Right lobe of liver (tissue), 6 donors: ENCODE data around the gene ATG9B. TPM values are rescaled to one million over a fixed set of nuclear protein-coding genes. Genes with fewer than 3 reads are reported as not detected.
A peak's percentile ranks its signal among the peaks of the same experiment; 100 is the strongest.

ENCODE experiments used
- ATAC-seq, 4 donors: fragments of 200-7000 bp; cut with Tn5 transposase; one replicate each; pipeline ENCODE4 v1.9.1; 2020; ENCODE audit warnings: mild to moderate bottlenecking in 4 of 4, moderate library complexity in 4 of 4
- DNase-seq, 3 donors: peaks; one replicate each; pipeline ENCODE4 v3.0.0-alpha.2; 2020
- H3K27ac ChIP-seq, 3 donors: fragments of 200-600 bp; one replicate each; pipeline ENCODE4 v1.8.0; 2022
- H3K27me3 ChIP-seq, 2 donors: fragments of 200-600 bp; one replicate each; pipeline ENCODE4 v1.8.0; 2022
- H3K36me3 ChIP-seq, 4 donors: fragments of 200-600 bp; sonication (generic) in 1 of 4; one replicate each; pipeline versions ENCODE4 v1.5.1 to v1.8.0; 2017 to 2022; ENCODE audit warnings: control low read depth in 1 of 4
- H3K4me1 ChIP-seq, 4 donors: fragments of 200-600 bp; sonication (generic) in 1 of 4; one replicate each; pipeline versions ENCODE4 v1.5.1 to v1.8.0; 2017 to 2022; ENCODE audit warnings: control low read depth in 1 of 4
- H3K4me3 ChIP-seq, 3 donors: fragments of 200-600 bp; one replicate each; pipeline ENCODE4 v1.8.0; 2022
- H3K9me3 ChIP-seq, 4 donors: fragments of 200-600 bp; sonication (generic) in 1 of 4; one replicate each; pipeline versions ENCODE4 v1.5.1 to v1.8.0; 2017 to 2022; ENCODE audit warnings: control low read depth in 1 of 4
- CTCF ChIP-seq, 4 donors: fragments of 200-600 bp in 3 of 4; fragments of 450-650 bp in 1 of 4; IDR thresholded peaks; one replicate each; pipeline versions ENCODE4 v1.5.1 to v1.8.0; 2016 to 2022; ENCODE audit warnings: antibody characterized with exemption in 4 of 4, mild to moderate bottlenecking in 2 of 4
- POLR2A ChIP-seq: fragments of 450-650 bp; IDR thresholded peaks from one replicate; pipeline ENCODE4 v1.6.1; 2017; ENCODE audit warnings: antibody characterized with exemption, mild to moderate bottlenecking
- WGBS: methylation state at CpG from one replicate; pipeline ENCODE4 v1.1.6; 2018; ENCODE audit warnings: low coverage, low lambda C conversion rate; ENCODE audit not compliant: insufficient coverage; ENCODE audit errors: missing lambda C conversion rate; 5-methylcytosine and 5-hydroxymethylcytosine counted together
- intact Hi-C, 2 donors: fragments of 100-400 bp; cut with DNase I; formaldehyde crosslinking; loops; one replicate each; pipeline versions ENCODE4 v1.11.2 to v1.14.1; 2022
- long read RNA-seq: library from polyadenylated mRNA; unstranded; transcript quantifications from one replicate; pipeline ENCODE4 v2.0.0, GENCODE V29; 2019
- total RNA-seq, 6 experiments: library from RNA; depleted of rRNA in 2 of 6; stranded (reverse); fragments of >200 nt in 2 of 6; fragmentation: NEBNext Ultra II Directional in 3 of 6; extraction: Animal tissue kit (Norgen Biotek cat#: 25700) in 3 of 6; gene quantifications; one replicate each; pipeline versions ENCODE4 v1.1.0 to v1.2.4, GENCODE V29; 2016 to 2023
- donor health status: DM: no; HTN: yes; CAD: no.
- donor health status: DM: no; HTN: no; CAD: no.
- donor health status: DM: no; HTN: no; CAD: no.
- donor health status: DM: no; HTN: yes; CAD: no.
- donor health status: DM: no; HTN: yes; CAD: no.

ATG9B gene
- under 1 TPM in 1 of 6 experiments, not detected in 5; 0.40 TPM for total RNA-seq
- long read RNA-seq: 0 reads

- no peak within 1 kb of the TSS for H3K4me3 ChIP-seq
- TF ChIP-seq CTCF (IDR thresholded peaks at IDR 0.05) (no peak), POLR2A (no peak)
- H3K27ac ChIP-seq: no peak within 1 kb of the TSS
- no peaks in the 10 kb centered on the region for H3K36me3 ChIP-seq
- intact Hi-C loops: no loop called here
- H3K9me3 ChIP-seq: no peaks in the 10 kb centered on the region
- 69% methylated on average over 4 of the region's 4 CpGs for WGBS
- ATAC-seq (no peak), DNase-seq (no peak)
- H3K4me1 ChIP-seq: no peaks in the 10 kb centered on the region
- no peaks in the 10 kb centered on the region for H3K27me3 ChIP-seq
Observed at GRCh38 chr7:151024435-151025056, at the start of gene ATG9B. Gene ATG9B, minus strand, starts transcription at chr7:151024494. Its CDS starts 71 bp downstream, at chr7:151024423.

GRCh38 chr7:151073990-151074389, 49.7 kb upstream of the ATG9B start:
- no peak overlapping the region for H3K27ac ChIP-seq
- no peaks in the 10 kb centered on the region for H3K9me3 ChIP-seq
- intact Hi-C loops: no loop called here
- ATAC-seq (no peak), DNase-seq (no peak)
- TF ChIP-seq POLR2A (no peak), CTCF (IDR thresholded peaks at IDR 0.05) (no peak)
- WGBS: no CpG with 5 or more reads among the region's 17 CpGs
- H3K4me3 ChIP-seq: no peak overlapping the region
- peaks cover 0 to 69% (median 34%) of the 10 kb centered on the region in 4 donors for H3K36me3 ChIP-seq
- H3K27me3 ChIP-seq: no peaks in the 10 kb centered on the region
- H3K4me1 ChIP-seq: peaks cover 0 to under 1% (median 0%) of the 10 kb centered on the region in 4 donors

- Histone ChIP-seq H3K4me1 (no peaks in the 10 kb centered on the region), H3K27me3 (no peaks in the 10 kb centered on the region), H3K4me3 (no peak overlapping the region), H3K9me3 (no peaks in the 10 kb centered on the region), H3K27ac (no peak overlapping the region), H3K36me3 (peaks cover 0 to 96% (median 48%) of the 10 kb centered on the region in 4 donors)
- ATAC-seq: no peak
- 85% methylated on average over 5 of the region's 39 CpGs for WGBS
- intact Hi-C loops: no loop called here
- TF ChIP-seq POLR2A (no peak), CTCF (IDR thresholded peaks at IDR 0.05) (no peak)
- DNase-seq: peak in 1 of 3 donors; percentile 17
Observed at GRCh38 chr7:151071032-151071866, 47.0 kb upstream of the ATG9B start.

DNA sequence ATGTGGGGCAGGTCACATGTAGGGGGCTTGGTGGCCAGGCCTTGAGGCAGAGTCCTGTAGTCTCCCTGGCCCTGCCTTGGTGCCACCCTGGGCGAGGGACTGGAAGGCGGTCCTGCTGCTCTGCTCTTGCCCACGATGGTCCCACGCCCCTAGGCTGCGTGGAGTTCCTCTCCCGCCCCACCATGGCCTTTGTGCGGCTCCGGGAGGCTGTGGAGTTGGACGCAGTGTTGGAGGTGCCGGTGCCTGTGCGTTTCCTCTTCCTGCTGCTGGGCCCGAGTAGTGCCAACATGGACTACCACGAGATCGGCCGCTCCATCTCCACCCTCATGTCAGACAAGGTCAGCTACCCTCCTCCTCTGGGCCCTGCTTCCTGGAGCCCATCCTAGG, 46.3 kb upstream of the ATG9B start:
- TF ChIP-seq POLR2A: no peak
- no peak for TF ChIP-seq CTCF (IDR thresholded peaks at IDR 0.05)
- DNase-seq (peak in 1 of 3 donors; percentile 13), ATAC-seq (no peak)
- Histone ChIP-seq H3K4me1 (no peaks in the 10 kb centered on the region), H3K9me3 (no peaks in the 10 kb centered on the region), H3K36me3 (peaks cover 0 to 95% (median 46%) of the 10 kb centered on the region in 4 donors), H3K4me3 (no peak overlapping the region), H3K27me3 (no peaks in the 10 kb centered on the region), H3K27ac (no peak overlapping the region)
- intact Hi-C loops: no loop called here
- no CpG with 5 or more reads among the region's 15 CpGs for WGBS
